ENCODE data around the gene TAOK3. TPM values are rescaled to one million over a fixed set of nuclear protein-coding genes. Genes with fewer than 3 reads are reported as not detected.

TAOK3 gene
- total and polyA plus RNA-seq, 2 of the 8 experiments (the other 6 are each of a cell fraction or from before 2014, with no cell fraction given) = 5.2 to 9.3 TPM

GRCh38 chr12:118193477-118193876, 179.2 kb downstream of the TAOK3 start:
- Histone ChIP-seq H4K91ac (replicated peaks; ENCODE audit: insufficient read length, low read length) (no peak overlapping the region), H3K9me3 (ENCODE audit: insufficient read depth in 2 of 2, low read depth in 1 of 2, low read length in 1 of 2) (no peaks in the 10 kb centered on the region), H2BK5ac (ENCODE audit: low read depth, low read length) (no peak overlapping the region), H3K4me1 (replicated peaks in 1 of 4; ENCODE audit: control insufficient read depth in 3 of 4, insufficient read depth in 4 of 4, low read length in 3 of 4) (peaks cover 0 to 4% (median 3%) of the 10 kb centered on the region in 4 experiments; a peak in 5 of 7 replicates), H2AK5ac (ENCODE audit: low read depth, low read length) (no peak overlapping the region), H3K27ac (ENCODE audit: low read depth, low read length) (no peak overlapping the region), H3K36me3 (ENCODE audit: control insufficient read depth in 2 of 4, insufficient read depth in 4 of 4, low read length in 3 of 4) (no peaks in the 10 kb centered on the region), H3K9ac (replicated peaks in 1 of 4; ENCODE audit: extremely low read depth in 1 of 4, low read depth in 3 of 4, low read length in 3 of 4) (no peak overlapping the region), H2BK15ac (ENCODE audit: low read length) (no peak overlapping the region), H3K27me3 (replicated peaks in 1 of 4; ENCODE audit: control insufficient read depth in 3 of 4, extremely low read depth in 1 of 4, insufficient read depth in 3 of 4, low read length in 3 of 4) (no peaks in the 10 kb centered on the region), H3K79me1 (ENCODE audit: low read depth, low read length) (no peaks in the 10 kb centered on the region), H3K23me2 (ENCODE audit: low read depth, low read length) (no peaks in the 10 kb centered on the region; the same call in 1 of the 2 replicates), H2AFZ (ENCODE audit: low read length) (no peak overlapping the region), H3K4me2 (ENCODE audit: insufficient read depth in 1 of 2, low read depth in 2 of 2, low read length in 2 of 2) (no peak overlapping the region), H3K23ac (ENCODE audit: insufficient read length) (no peak overlapping the region), H2BK20ac (ENCODE audit: low read length) (no peak overlapping the region), H3K14ac (ENCODE audit: insufficient read length) (no peak overlapping the region), H3K79me2 (ENCODE audit: control insufficient read depth in 1 of 2, insufficient read depth in 2 of 2, low read length in 2 of 2) (no peaks in the 10 kb centered on the region), H3K4me3 (ENCODE audit: extremely low read depth in 1 of 4, insufficient read depth in 2 of 4, low read depth in 3 of 4, low read length in 4 of 4) (no peak overlapping the region), H4K20me1 (replicated peaks in 1 of 2; ENCODE audit: control insufficient read depth in 1 of 2, insufficient read depth in 2 of 2, low read length in 2 of 2) (no peaks in the 10 kb centered on the region), H4K8ac (ENCODE audit: extremely low read depth, insufficient read depth, low read length) (no peak overlapping the region), H3K18ac (ENCODE audit: extremely low read depth, low read length) (no peak overlapping the region), H2BK12ac (ENCODE audit: low read depth, low read length) (no peak overlapping the region), H4K5ac (ENCODE audit: insufficient read length, low read depth, low read length) (no peak overlapping the region), H3K4ac (replicated peaks; ENCODE audit: insufficient read length, low read depth, low read length) (no peak overlapping the region), H2BK120ac (replicated peaks; ENCODE audit: low read depth, low read length) (no peak overlapping the region), H3K56ac (replicated peaks; ENCODE audit: insufficient read length, low read depth, low read length) (no peak overlapping the region)
- WGBS, 2 experiments (ENCODE audit: extremely low coverage in 1 of 2, insufficient coverage in 1 of 2, insufficient read length in 1 of 2, insufficient replicate concordance in 2 of 2, low coverage in 1 of 2, low lambda C conversion rate in 2 of 2, missing lambda C conversion rate in 1 of 2) = 91% methylated on average over 5 of the region's 5 CpGs; no CpG with 5 or more reads in 1 of the 2 experiments
- ChIA-PET CTCF (ENCODE audit: partially characterized antibody) (interaction anchor here (0.7 to 3.4 kb wide), 3 partner anchors 10 to 183 kb away, joined by 3 to 13 read pairs (median 3); partner anchors contain the start of gene SUDS3), POLR2A (ENCODE audit: partially characterized antibody) (no interaction called here)
- FAIRE-seq (no peak), DNase-seq (ENCODE audit: low read depth in 1 of 2, low spot score in 2 of 2) (no peak)
- TF ChIP-seq RNF2 (IDR thresholded peaks at IDR 0.05; ENCODE audit: borderline replicate concordance, low read depth, low read length, missing control alignments, poor library complexity, severe bottlenecking) (no peak), JUN (IDR thresholded peaks at IDR 0.05; ENCODE audit: low read depth, low read length) (no peak), PHF8 (conservative IDR thresholded peaks at IDR 0.05; ENCODE audit: low read depth, low read length) (no peak), BACH1 (IDR thresholded peaks at IDR 0.05; ENCODE audit: low read length) (no peak), GABPA (IDR thresholded peaks at IDR 0.05; ENCODE audit: borderline replicate concordance, insufficient read depth, low read length) (no peak), KDM1A (IDR thresholded peaks at IDR 0.05; ENCODE audit: borderline replicate concordance, low read length) (no peak), RBBP5 (IDR thresholded peaks at IDR 0.05; ENCODE audit: borderline replicate concordance, low read depth, low read length) (no peak), HDAC6 (IDR thresholded peaks at IDR 0.05; ENCODE audit: low read depth, low read length) (no peak), CBX5 (IDR thresholded peaks at IDR 0.05; ENCODE audit: low read depth, low read length) (no peak), SP2 (IDR thresholded peaks at IDR 0.05; ENCODE audit: low read length) (no peak), SP1 (IDR thresholded peaks at IDR 0.05; ENCODE audit: low read depth, low read length) (no peak), BRCA1 (IDR thresholded peaks at IDR 0.05; ENCODE audit: low read depth, low read length) (no peak), MAFK (IDR thresholded peaks at IDR 0.05; ENCODE audit: low read depth, low read length) (no peak), CHD1 (IDR thresholded peaks at IDR 0.05; ENCODE audit: low read depth, low read length) (no peak)
